GM12801 (cell line): ENCODE results near the gene MYG1.

Experiments used
- CTCF ChIP-seq: IDR thresholded peaks from one replicate; pipeline ENCODE4 v1.5.1; 2011; ENCODE audit warnings: control low read depth; ENCODE audit not compliant: insufficient read length; ENCODE audit errors: extremely low read depth

The MYG1 gene

GRCh38 chr12:53299454-53300180 lies at the start of gene MYG1:
Gene MYG1, plus strand, starts transcription at chr12:53299695. Its CDS starts 43 bp downstream, at chr12:53299738.
- TF ChIP-seq CTCF, result no peak

- no peak for TF ChIP-seq CTCF
Measured at GRCh38 chr12:53251477-53252348, 47.8 kb upstream of the MYG1 start.

GRCh38 chr12:53252349-53252916 lies 47.1 kb upstream of the MYG1 start:
- no peak for TF ChIP-seq CTCF

- no peak for TF ChIP-seq CTCF
Measured at GRCh38 chr12:53253298-53253697, 46.2 kb upstream of the MYG1 start.

- no peak for TF ChIP-seq CTCF
Measured at GRCh38 chr12:53254816-53255545, 44.5 kb upstream of the MYG1 start.

GRCh38 chr12:53255996-53256395 lies 43.5 kb upstream of the MYG1 start:
- no peak for TF ChIP-seq CTCF
